GM06990 (cell line): ENCODE results near the gene HHIPL1.

ENCODE experiments used
- DNase-seq: peaks from one replicate; pipeline ENCODE4 v3.0.0-alpha.2; 2011; ENCODE audit not compliant: insufficient read length; ENCODE audit errors: extremely low read depth
- H3K27me3 ChIP-seq: replicated peaks from 2 replicates; pipeline ENCODE4 v1.6.0; 2011; ENCODE audit warnings: low read length; ENCODE audit not compliant: control insufficient read depth, insufficient read depth
- H3K36me3 ChIP-seq: 2 replicates; pipeline ENCODE4 v1.5.1; 2011; ENCODE audit warnings: low read length; ENCODE audit not compliant: control insufficient read depth, insufficient read depth
- H3K4me3 ChIP-seq: replicated peaks from 2 replicates; pipeline ENCODE4 v1.5.1; 2011; ENCODE audit warnings: low read depth, mild to moderate bottlenecking, control low read depth, low read length
- CTCF ChIP-seq: IDR thresholded peaks from 2 replicates; pipeline ENCODE4 v1.5.1; 2011; ENCODE audit warnings: low read length, control low read depth, mild to moderate bottlenecking, inconsistent platforms; ENCODE audit not compliant: insufficient read depth, poor library complexity, severe bottlenecking

HHIPL1 gene

GRCh38 chr14:99612738-99613330, 32.1 kb upstream of the HHIPL1 start:
- no peaks in the 10 kb centered on the region for H3K36me3 ChIP-seq
- H3K27me3 ChIP-seq = no peaks in the 10 kb centered on the region; the same call in 1 of the 2 replicates
- no peak for TF ChIP-seq CTCF
- no peak overlapping the region for H3K4me3 ChIP-seq
- no peak for DNase-seq

GRCh38 chr14:99615497-99616157, 29.3 kb upstream of the HHIPL1 start:
- TF ChIP-seq CTCF = no peak
- no peaks in the 10 kb centered on the region; the same call in 1 of the 2 replicates for H3K27me3 ChIP-seq
- H3K4me3 ChIP-seq = no peak overlapping the region
- no peak for DNase-seq
- no peaks in the 10 kb centered on the region for H3K36me3 ChIP-seq

- H3K4me3 ChIP-seq = no peak overlapping the region
- no peaks in the 10 kb centered on the region; the same call in 1 of the 2 replicates for H3K27me3 ChIP-seq
- DNase-seq = no peak
- H3K36me3 ChIP-seq = no peaks in the 10 kb centered on the region
- TF ChIP-seq CTCF = no peak
Observed at GRCh38 chr14:99616832-99617800, 27.8 kb upstream of the HHIPL1 start.

DNA sequence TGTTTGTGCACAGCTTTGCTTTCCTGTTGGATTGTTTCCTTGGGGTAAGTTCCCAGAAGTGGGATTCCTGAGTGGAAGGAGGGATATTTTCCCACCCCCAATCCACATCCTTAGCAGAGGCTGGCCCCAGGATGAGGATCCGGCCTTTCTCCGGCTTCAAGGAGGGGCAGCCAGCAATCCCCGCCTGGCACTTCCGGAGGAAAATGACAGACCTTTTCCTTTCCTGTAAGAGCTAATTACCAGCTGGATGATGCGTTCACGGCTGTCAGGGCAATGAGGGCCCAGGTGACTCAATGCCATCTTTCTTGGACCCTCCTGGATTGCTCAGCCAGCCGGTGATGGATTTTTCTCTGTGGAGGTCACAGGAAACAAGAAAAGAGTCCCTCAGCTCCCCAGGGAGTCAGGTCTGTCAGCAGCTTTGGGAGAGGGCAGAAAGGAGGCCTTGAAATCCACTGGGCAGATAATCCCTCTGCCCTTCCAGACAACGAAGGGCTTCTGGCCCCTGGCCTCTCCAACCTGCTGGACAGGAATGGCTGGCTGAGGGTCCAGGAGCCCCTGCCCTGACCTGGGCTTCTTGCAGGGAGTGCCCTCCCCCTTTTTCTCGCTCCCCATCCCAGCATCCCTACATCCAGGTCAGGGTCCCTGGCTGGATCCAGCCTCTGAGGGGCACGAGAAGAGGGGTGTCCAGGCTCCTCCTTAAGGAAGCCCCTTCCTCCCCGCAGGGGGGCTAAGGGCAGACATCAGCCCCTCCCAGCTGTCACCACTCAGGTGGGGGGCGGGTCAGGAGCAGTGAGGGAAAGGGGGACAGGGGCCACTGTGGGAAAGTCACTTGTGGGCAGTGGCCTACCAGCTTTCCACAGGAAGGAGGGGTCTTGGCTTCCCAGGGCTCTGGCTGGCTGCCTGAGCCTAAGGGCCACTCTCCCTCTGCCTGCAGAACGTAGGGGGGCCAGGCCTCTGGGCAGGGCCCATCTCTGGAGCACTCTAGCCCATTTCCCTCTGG, 24.8 kb upstream of the HHIPL1 start:
- Histone ChIP-seq H3K27me3 (no peaks in the 10 kb centered on the region; the same call in 1 of the 2 replicates), H3K36me3 (no peaks in the 10 kb centered on the region), H3K4me3 (no peak overlapping the region)
- no peak for TF ChIP-seq CTCF
- no peak for DNase-seq

- H3K27me3 ChIP-seq = no peaks in the 10 kb centered on the region; the same call in 1 of the 2 replicates
- no peaks in the 10 kb centered on the region for H3K36me3 ChIP-seq
- H3K4me3 ChIP-seq = no peak overlapping the region
- no peak for TF ChIP-seq CTCF
- no peak for DNase-seq
Observed at GRCh38 chr14:99621948-99622347, 23.0 kb upstream of the HHIPL1 start.
